ENCODE results near the gene AMOT.
A peak's percentile ranks its signal among the peaks of the same experiment; 100 is the strongest.
"Not testable (repeated sequence)": the region's sequence is repeated elsewhere in the genome, so short reads cannot be mapped to it uniquely, and the experiment has no call there.

The AMOT gene, protein sequence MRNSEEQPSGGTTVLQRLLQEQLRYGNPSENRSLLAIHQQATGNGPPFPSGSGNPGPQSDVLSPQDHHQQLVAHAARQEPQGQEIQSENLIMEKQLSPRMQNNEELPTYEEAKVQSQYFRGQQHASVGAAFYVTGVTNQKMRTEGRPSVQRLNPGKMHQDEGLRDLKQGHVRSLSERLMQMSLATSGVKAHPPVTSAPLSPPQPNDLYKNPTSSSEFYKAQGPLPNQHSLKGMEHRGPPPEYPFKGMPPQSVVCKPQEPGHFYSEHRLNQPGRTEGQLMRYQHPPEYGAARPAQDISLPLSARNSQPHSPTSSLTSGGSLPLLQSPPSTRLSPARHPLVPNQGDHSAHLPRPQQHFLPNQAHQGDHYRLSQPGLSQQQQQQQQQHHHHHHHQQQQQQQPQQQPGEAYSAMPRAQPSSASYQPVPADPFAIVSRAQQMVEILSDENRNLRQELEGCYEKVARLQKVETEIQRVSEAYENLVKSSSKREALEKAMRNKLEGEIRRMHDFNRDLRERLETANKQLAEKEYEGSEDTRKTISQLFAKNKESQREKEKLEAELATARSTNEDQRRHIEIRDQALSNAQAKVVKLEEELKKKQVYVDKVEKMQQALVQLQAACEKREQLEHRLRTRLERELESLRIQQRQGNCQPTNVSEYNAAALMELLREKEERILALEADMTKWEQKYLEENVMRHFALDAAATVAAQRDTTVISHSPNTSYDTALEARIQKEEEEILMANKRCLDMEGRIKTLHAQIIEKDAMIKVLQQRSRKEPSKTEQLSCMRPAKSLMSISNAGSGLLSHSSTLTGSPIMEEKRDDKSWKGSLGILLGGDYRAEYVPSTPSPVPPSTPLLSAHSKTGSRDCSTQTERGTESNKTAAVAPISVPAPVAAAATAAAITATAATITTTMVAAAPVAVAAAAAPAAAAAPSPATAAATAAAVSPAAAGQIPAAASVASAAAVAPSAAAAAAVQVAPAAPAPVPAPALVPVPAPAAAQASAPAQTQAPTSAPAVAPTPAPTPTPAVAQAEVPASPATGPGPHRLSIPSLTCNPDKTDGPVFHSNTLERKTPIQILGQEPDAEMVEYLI

DNA sequence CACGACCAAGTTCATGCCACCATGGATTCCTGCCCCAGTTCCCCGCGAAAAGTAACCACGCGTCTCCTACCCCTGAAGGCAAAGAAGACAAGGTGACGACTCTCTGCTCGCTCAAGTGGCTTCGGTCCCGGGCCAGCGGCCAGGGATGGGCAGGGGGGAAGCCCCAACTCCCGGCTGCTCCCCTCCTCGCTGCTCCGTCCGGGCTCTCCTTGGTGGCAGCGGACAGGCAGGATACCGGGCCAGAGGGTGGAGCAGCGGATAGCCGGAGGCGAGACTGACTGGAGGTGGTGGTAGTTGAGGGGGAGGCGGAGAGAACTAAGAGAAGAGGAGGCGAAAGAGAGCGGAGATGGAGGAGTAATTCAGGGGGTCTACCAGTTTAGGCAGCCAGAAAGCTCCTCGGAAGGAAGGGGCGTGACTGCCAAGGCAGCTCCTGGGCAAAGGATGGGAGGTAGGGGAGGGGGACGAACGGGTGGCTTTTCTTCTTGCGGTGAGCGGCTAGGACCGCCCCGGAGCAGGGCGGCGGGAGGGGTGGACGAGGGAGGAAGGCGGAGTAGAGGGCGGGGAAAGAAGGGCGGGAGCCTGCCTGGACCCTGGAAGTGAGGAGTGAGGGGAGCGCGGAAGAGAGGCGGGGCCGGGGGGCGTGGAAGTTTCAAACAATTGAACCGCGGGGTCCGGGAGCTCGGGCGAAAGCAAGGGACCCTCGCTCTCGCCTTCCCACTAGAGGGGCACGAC lies at the start of gene AMOT:
AMOT (minus strand) TSS at position 450 of the 732 bp plus-strand sequence. CDS start 17,705 bp downstream, outside the sequence.
- peak; percentile 71 for DNase-seq

DNA sequence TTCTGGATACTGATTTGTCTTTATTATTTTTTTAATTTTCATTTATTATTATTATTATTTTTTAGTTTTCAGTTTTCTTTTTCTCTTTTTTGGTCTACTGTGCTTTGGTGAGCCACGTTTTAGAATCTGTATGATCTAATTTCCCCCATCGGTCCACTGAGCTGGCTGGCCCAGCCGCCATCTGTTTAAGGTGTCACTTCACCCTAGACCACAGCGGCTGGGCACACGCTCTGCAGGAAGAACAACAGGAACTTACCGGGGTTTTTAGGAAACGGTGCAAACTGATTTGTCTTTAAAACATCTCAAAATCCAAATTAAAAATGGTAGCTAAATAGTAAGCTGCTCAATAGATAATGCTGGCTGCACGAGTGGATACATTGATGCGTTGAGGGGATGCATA lies 48.8 kb upstream of the AMOT start:
- DNase-seq: no peak

DNA sequence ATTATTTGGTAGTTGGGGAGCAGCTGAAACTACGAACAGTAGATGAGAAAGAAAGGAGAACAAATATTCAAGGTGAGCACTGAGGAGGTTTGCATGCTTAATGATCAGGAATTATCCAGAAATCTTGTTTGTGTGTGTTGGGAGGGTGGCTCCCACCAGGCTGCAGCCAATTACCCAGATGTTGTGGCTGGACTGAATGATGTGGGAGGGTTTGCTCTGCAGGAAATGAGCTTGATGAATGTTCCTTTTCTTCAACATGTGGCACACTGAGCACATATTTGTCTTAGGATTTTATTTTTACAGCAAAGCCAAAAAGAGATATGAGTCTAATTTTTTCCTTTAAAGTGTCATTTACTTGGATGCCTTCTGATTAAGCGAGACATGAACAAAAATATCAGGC lies 48.3 kb upstream of the AMOT start:
- DNase-seq: no peak

- no peak for DNase-seq
Observed at GRCh38 chrX:112877771-112878173, 37.1 kb upstream of the AMOT start.

GRCh38 chrX:112874614-112875013 lies 34.0 kb upstream of the AMOT start:
- no peak for DNase-seq

GRCh38 chrX:112874175-112874574 lies 33.5 kb upstream of the AMOT start:
- peak; percentile 7 for DNase-seq

DNA sequence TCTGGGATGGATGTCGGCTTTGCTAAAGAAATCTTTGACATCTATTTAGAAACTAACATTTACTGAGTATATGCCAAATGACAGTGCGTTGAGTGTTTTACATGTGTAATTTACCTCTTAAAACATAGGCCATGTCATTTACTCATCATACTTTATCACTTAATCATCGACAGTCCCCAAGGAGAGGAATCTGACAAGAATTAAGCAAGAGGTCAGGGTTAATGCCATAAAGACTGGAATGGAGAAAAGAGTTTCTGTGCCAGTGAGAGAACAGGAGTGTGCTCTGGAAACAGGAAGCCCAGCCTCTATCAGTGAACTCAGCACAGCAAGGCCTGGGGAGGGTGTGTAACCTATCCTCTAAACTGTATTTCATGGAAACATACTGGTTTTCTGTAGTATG lies 28.0 kb upstream of the AMOT start:
- no peak for DNase-seq

DNA sequence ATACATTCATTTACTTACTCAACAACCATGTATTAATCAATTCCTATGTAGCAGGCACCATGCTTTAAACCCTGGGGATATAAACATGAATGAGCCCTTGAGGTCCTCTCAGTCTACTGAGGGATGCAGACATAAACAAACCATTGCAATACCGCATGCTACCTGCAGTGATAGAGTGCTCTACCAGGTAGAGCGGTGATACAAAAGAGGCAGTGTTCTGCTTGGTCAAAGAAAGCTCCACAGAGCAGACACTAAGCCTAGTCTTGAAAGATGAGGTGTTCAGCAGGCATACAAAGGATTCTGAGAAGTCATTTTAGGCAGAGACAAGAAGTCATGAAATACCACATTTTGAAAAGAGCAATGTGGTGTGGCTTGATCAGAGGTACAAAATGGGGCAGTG lies 26.9 kb upstream of the AMOT start:
- DNase-seq: no peak

DNA sequence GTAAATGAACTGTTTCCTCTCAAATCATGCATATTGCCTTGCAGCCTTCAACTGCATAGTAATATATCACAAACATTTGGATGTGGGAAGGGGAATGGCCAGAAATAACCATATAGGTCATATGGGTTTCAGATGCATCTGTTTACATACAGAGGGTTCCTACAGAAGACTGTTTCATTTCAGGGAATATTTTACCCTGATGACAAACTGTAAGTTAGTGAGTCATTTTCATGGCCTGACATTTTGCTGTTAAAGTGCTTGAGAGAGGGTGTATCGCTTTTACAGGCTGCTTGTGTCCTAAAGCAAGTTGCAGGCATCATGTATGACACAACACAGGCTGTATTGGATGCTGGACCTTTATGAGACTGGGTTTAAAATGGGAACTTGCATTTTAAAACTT lies 25.5 kb upstream of the AMOT start:
- no peak for DNase-seq

- no peak for DNase-seq
Observed at GRCh38 chrX:112865464-112866025, 24.9 kb upstream of the AMOT start.

- no peak for DNase-seq
Observed at GRCh38 chrX:112863850-112864249, 23.2 kb upstream of the AMOT start.

- no peak for DNase-seq
Observed at GRCh38 chrX:112857478-112857878, 16.8 kb upstream of the AMOT start.

- not testable (repeated sequence) for DNase-seq
Observed at GRCh38 chrX:112854901-112855300, 14.3 kb upstream of the AMOT start.

DNA sequence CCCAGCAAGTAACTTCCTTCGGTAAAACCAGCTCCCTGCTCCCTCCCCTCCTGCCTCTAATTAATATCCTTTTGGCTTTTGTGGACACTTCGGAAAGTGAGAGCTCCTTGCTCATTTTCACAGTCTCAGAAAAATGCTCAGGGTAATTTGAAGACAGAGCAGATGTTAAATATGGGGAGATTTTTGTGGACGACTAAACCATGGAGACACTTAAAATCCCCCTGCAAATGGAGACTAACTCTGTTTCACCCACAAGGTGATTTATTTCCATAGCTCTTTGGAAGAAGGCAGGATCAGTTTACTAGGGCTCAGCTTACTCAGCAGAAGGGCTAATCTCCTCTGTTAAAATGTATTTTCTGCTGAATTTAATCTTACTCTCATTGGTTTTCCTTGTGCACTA lies 12.2 kb upstream of the AMOT start:
- DNase-seq: no peak

GRCh38 chrX:112851806-112852205 lies 11.2 kb upstream of the AMOT start:
- no peak for DNase-seq

DNA sequence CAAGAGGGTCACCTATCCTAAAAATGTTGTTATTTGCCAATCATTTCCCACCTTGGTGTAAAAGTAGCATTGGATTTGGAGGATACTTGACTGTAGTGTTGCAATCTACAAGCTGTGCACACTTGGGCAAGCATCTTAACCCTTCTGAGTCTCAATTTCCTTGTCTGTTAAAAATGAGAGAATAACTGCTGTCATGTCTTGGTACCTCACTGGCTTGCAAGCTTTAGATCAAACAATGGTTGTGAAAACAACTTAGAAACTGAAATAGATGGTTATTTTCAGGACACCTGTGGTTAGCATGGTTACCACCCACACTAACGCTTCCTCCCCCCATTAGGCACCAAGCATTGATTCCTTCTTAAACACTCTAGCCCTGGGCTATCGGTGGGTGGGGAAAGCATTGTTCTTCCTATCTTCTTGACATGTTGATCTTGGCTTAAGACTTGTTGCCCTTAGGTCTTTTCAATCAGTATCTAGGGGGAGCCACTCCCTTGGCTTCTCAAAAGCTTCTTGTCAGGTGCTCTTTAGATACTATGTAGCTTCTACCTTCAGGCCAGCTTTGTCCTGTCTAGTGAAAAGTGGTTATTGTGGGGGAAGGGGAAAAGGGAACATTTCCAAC lies 10.6 kb upstream of the AMOT start:
- DNase-seq: no peak

- no peak for DNase-seq
Observed at GRCh38 chrX:112849016-112849415, 8.4 kb upstream of the AMOT start.

GRCh38 chrX:112846782-112847181 lies 6.2 kb upstream of the AMOT start:
- DNase-seq: no peak

- DNase-seq: no peak
Observed at GRCh38 chrX:112846187-112846586, 5.6 kb upstream of the AMOT start.

- DNase-seq: no peak
Observed at GRCh38 chrX:112844250-112844649, 3.6 kb upstream of the AMOT start.

DNA sequence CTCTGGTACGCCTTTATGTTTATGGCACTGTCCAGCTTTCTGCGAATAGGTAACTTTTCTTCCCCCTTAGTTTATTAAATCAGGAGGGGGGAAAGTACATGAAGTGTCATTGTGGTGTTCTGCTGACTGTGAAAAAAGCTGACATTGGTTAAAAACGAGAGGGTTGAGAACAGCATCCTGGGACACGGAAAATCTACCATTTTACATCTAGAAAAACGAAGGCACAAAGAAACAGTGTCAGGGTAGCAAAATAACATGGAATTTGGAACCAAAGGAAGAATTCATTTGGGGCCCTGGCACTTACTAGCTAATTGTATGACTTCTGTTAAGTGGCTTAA lies 1.2 kb upstream of the AMOT start:
- no peak for DNase-seq

- DNase-seq: peak; percentile 91
Observed at GRCh38 chrX:112841114-112841819, 636 bp upstream of the AMOT start.
